Thyroid gland (tissue), 4 donors: Measurements from ENCODE around the gene CXCL5. TPM values are rescaled to one million over a fixed set of nuclear protein-coding genes. Genes with fewer than 3 reads are reported as not detected.

ENCODE experiments used
- DNase-seq, 2 donors: peaks; one replicate each; pipeline ENCODE4 v3.0.0-alpha.2; 2019
- H3K27ac ChIP-seq, 3 donors: fragments of 200-600 bp; sonication (generic); 1 replicate in 2 of 3; 2 replicates in 1 of 3; pipeline ENCODE4 v1.5.1; 2016 to 2019; ENCODE audit warnings: mild to moderate bottlenecking in 1 of 3, moderate library complexity in 1 of 3
- H3K27me3 ChIP-seq: fragments of 200-600 bp; sonication (generic); one replicate; pipeline ENCODE4 v1.5.1; 2019
- H3K36me3 ChIP-seq, 2 donors: fragments of 200-600 bp; sonication (generic); one replicate each; pipeline ENCODE4 v1.5.1; 2016 to 2019
- H3K4me1 ChIP-seq, 2 donors: fragments of 200-600 bp; sonication (generic); one replicate each; pipeline ENCODE4 v1.5.1; 2017 to 2019
- H3K4me3 ChIP-seq, 3 donors: fragments of 200-600 bp; sonication (generic); replicated peaks in 1 of 3; 1 replicate in 2 of 3; 2 replicates in 1 of 3; pipeline ENCODE4 v1.5.1; 2016; ENCODE audit warnings: mild to moderate bottlenecking in 1 of 3
- H3K9me3 ChIP-seq: fragments of 200-600 bp; sonication (generic); one replicate; pipeline ENCODE4 v1.5.1; 2017
- CTCF ChIP-seq, 6 experiments: fragments of 200-600 bp in 3 of 6; fragments of 450-650 bp in 3 of 6; sonication (generic) in 3 of 6; IDR thresholded peaks; one replicate each; pipeline ENCODE4 v1.5.1; 2016 to 2019; ENCODE audit warnings: antibody characterized with exemption in 6 of 6, mild to moderate bottlenecking in 2 of 6, inconsistent platforms in 1 of 6, moderate library complexity in 1 of 6
- POLR2A ChIP-seq, 2 donors: fragments of 450-650 bp; IDR thresholded peaks; one replicate each; pipeline ENCODE4 v1.6.1; 2017; ENCODE audit warnings: antibody characterized with exemption in 2 of 2, mild to moderate bottlenecking in 2 of 2, moderate library complexity in 1 of 2
- WGBS, 2 donors: methylation state at CpG; one replicate each; pipeline ENCODE4 v1.1.5; 2017; 5-methylcytosine and 5-hydroxymethylcytosine counted together
- intact Hi-C: fragments of 100-400 bp; cut with DNase I; formaldehyde crosslinking; loops from one replicate; pipeline ENCODE4 v1.15.1; 2023
- total RNA-seq, 4 donors: library from RNA; depleted of rRNA; stranded (reverse); fragments of >200 nt; gene quantifications; one replicate each; pipeline ENCODE4 v1.2.3, GENCODE V29; 2016

Gene CXCL5
- total RNA-seq, 4 donors from 2014 or later: not detected

- TF ChIP-seq POLR2A (IDR thresholded peaks at IDR 0.05): no peak
- no peak for TF ChIP-seq CTCF (IDR thresholded peaks at IDR 0.05)
- no peak overlapping the region for H3K27ac ChIP-seq
- no peaks in the 10 kb centered on the region for H3K9me3 ChIP-seq
- H3K27me3 ChIP-seq: no peaks in the 10 kb centered on the region
- 51 to 98% methylated on average over 1 of the region's 1 CpG for WGBS, 2 donors
- DNase-seq: no peak
- no peaks in the 10 kb centered on the region for H3K4me1 ChIP-seq
- H3K36me3 ChIP-seq: no peaks in the 10 kb centered on the region
- intact Hi-C loops: no loop called here
- no peak overlapping the region for H3K4me3 ChIP-seq
These were observed 30.0 kb upstream of the CXCL5 start for GRCh38 chr4:74028504-74028903.

GRCh38 chr4:74023709-74024108, 25.2 kb upstream of the CXCL5 start:
- 87 to 92% methylated on average over 2 of the region's 2 CpGs for WGBS, 2 donors
- intact Hi-C loops: no loop called here
- DNase-seq: no peak
- Histone ChIP-seq H3K4me1 (no peaks in the 10 kb centered on the region), H3K4me3 (no peak overlapping the region), H3K27me3 (no peaks in the 10 kb centered on the region), H3K27ac (no peak overlapping the region), H3K9me3 (no peaks in the 10 kb centered on the region), H3K36me3 (no peaks in the 10 kb centered on the region)
- TF ChIP-seq POLR2A (IDR thresholded peaks at IDR 0.05) (no peak), CTCF (IDR thresholded peaks at IDR 0.05) (no peak)

- Histone ChIP-seq H3K9me3 (no peaks in the 10 kb centered on the region), H3K27me3 (no peaks in the 10 kb centered on the region), H3K36me3 (no peaks in the 10 kb centered on the region), H3K4me1 (no peaks in the 10 kb centered on the region), H3K27ac (no peak overlapping the region), H3K4me3 (no peak overlapping the region)
- TF ChIP-seq CTCF (IDR thresholded peaks at IDR 0.05) (no peak), POLR2A (IDR thresholded peaks at IDR 0.05) (no peak)
- intact Hi-C loops: no loop called here
- WGBS, 2 donors: 46 to 62% methylated on average over 2 of the region's 2 CpGs
- DNase-seq: no peak
These were observed 23.1 kb upstream of the CXCL5 start for GRCh38 chr4:74021601-74022000.

- H3K4me3 ChIP-seq: no peak overlapping the region
- intact Hi-C loops: no loop called here
- no peaks in the 10 kb centered on the region for H3K9me3 ChIP-seq
- no peaks in the 10 kb centered on the region for H3K4me1 ChIP-seq
- DNase-seq: no peak
- H3K27ac ChIP-seq: no peak overlapping the region
- no peaks in the 10 kb centered on the region for H3K27me3 ChIP-seq
- TF ChIP-seq CTCF (IDR thresholded peaks at IDR 0.05): no peak
- no peak for TF ChIP-seq POLR2A (IDR thresholded peaks at IDR 0.05)
- H3K36me3 ChIP-seq: no peaks in the 10 kb centered on the region
- 63 to 71% methylated on average over 3 of the region's 3 CpGs for WGBS, 2 donors
These were observed 20.3 kb upstream of the CXCL5 start for GRCh38 chr4:74018771-74019170.

GRCh38 chr4:74018116-74018515, 19.6 kb upstream of the CXCL5 start:
- Histone ChIP-seq H3K4me1 (no peaks in the 10 kb centered on the region), H3K4me3 (no peak overlapping the region), H3K27ac (no peak overlapping the region), H3K27me3 (no peaks in the 10 kb centered on the region), H3K9me3 (no peaks in the 10 kb centered on the region), H3K36me3 (no peaks in the 10 kb centered on the region)
- no peak for TF ChIP-seq POLR2A (IDR thresholded peaks at IDR 0.05)
- no peak for TF ChIP-seq CTCF (IDR thresholded peaks at IDR 0.05)
- no peak for DNase-seq
- intact Hi-C loops: no loop called here
